Mammary epithelial cell (primary cell): ENCODE data around the gene TTC39A.

Experiments used
- CTCF ChIP-seq, 2 donors: IDR thresholded peaks in 1 of 2; conservative IDR thresholded peaks in 1 of 2; 2 replicates each; pipeline ENCODE4 v1.5.1; 2011 to 2012; ENCODE audit warnings: inconsistent platforms in 2 of 2, low read length in 2 of 2, mild to moderate bottlenecking in 2 of 2, control low read depth in 1 of 2, low read depth in 1 of 2; ENCODE audit not compliant: insufficient read depth in 1 of 2; ENCODE audit errors: extremely low read depth in 1 of 2
- EZH2 ChIP-seq: IDR thresholded peaks from 2 replicates; pipeline ENCODE4 v1.6.1; 2012; ENCODE audit warnings: low read length, inconsistent platforms, borderline replicate concordance

- no peak for TF ChIP-seq CTCF (conservative IDR thresholded peaks at IDR 0.05 in 1 of 2, IDR thresholded peaks at IDR 0.05 in 1 of 2; ENCODE audit: extremely low read depth in 1 of 2, insufficient read depth in 1 of 2, low read depth in 1 of 2, low read length in 2 of 2)
- no peak for TF ChIP-seq EZH2
These were observed 61.7 kb downstream of the TTC39A start for GRCh38 chr1:51268634-51269033.
